Measurements from ENCODE around the gene CETP. TPM values are rescaled to one million over a fixed set of nuclear protein-coding genes. Genes with fewer than 3 reads are reported as not detected.
"Not testable (repeated sequence)": the region's sequence is repeated elsewhere in the genome, so short reads cannot be mapped to it uniquely, and the experiment has no call there.

Gene CETP
- total RNA-seq, 2 donors from 2014 or later = 0.36 TPM; not detected in 1

GRCh38 chr16:57001026-57001679, 39.4 kb downstream of the CETP start:
- DNase-seq (no peak), ATAC-seq (replicated peaks in 1 of 2) (no peak)
- H3K27ac Mint-ChIP-seq = peak overlapping the region; percentile 98
- peaks cover 0 to 2% of the 10 kb centered on the region in 2 donors for H3K9me3 Mint-ChIP-seq
- peaks cover 10 to 28% of the 10 kb centered on the region in 2 donors for H3K36me3 Mint-ChIP-seq (ENCODE audit: insufficient read depth in 2 of 2)
- H3K4me3 Mint-ChIP-seq = peak overlapping the region; percentile 81 to 82
- no peaks in the 10 kb centered on the region for H3K27me3 Mint-ChIP-seq (ENCODE audit: low read depth)
- H3K4me1 Mint-ChIP-seq (ENCODE audit: low read depth) = peaks cover 98% of the 10 kb centered on the region

- ATAC-seq (replicated peaks in 1 of 2) (no peak), DNase-seq (no peak)
- peaks cover 10 to 34% of the 10 kb centered on the region in 2 donors for H3K36me3 Mint-ChIP-seq (ENCODE audit: insufficient read depth in 2 of 2)
- H3K27ac Mint-ChIP-seq = peak overlapping the region; percentile 82
- peak overlapping the region in 1 of 2 donors; percentile 66 for H3K4me3 Mint-ChIP-seq
- no peaks in the 10 kb centered on the region for H3K27me3 Mint-ChIP-seq (ENCODE audit: low read depth)
- peaks cover 0 to 2% of the 10 kb centered on the region in 2 donors for H3K9me3 Mint-ChIP-seq
- H3K4me1 Mint-ChIP-seq (ENCODE audit: low read depth) = peaks cover 94% of the 10 kb centered on the region
Measured at GRCh38 chr16:57003439-57004386, 42.0 kb downstream of the CETP start.

GRCh38 chr16:57004387-57005250, 42.9 kb downstream of the CETP start:
- Mint-ChIP-seq H3K9me3 (peaks cover 0 to 2% of the 10 kb centered on the region in 2 donors), H3K4me1 (ENCODE audit: low read depth) (peaks cover 94% of the 10 kb centered on the region), H3K36me3 (ENCODE audit: insufficient read depth in 2 of 2) (peaks cover 10 to 37% of the 10 kb centered on the region in 2 donors), H3K27ac (peak overlapping the region; percentile 82), H3K4me3 (peak overlapping the region; percentile 11 to 66), H3K27me3 (ENCODE audit: low read depth) (no peaks in the 10 kb centered on the region)
- DNase-seq (no peak), ATAC-seq (replicated peaks in 1 of 2) (no peak)

GRCh38 chr16:57005597-57005996, 43.8 kb downstream of the CETP start:
- H3K27ac Mint-ChIP-seq = peak overlapping the region; percentile 41
- H3K27me3 Mint-ChIP-seq (ENCODE audit: low read depth); DNase-seq; H3K4me3 Mint-ChIP-seq; H3K9me3 Mint-ChIP-seq; ATAC-seq (replicated peaks in 1 of 2): not testable (repeated sequence)
- H3K36me3 Mint-ChIP-seq (ENCODE audit: insufficient read depth in 2 of 2) = peaks cover 14 to 39% of the 10 kb centered on the region in 2 donors
- H3K4me1 Mint-ChIP-seq (ENCODE audit: low read depth) = peaks cover 93% of the 10 kb centered on the region

- Mint-ChIP-seq H3K27ac (peak overlapping the region; percentile 89), H3K4me3 (peak overlapping the region; percentile 35 to 65), H3K4me1 (ENCODE audit: low read depth) (peaks cover 93% of the 10 kb centered on the region), H3K27me3 (ENCODE audit: low read depth) (no peaks in the 10 kb centered on the region), H3K9me3 (no peaks in the 10 kb centered on the region), H3K36me3 (ENCODE audit: insufficient read depth in 2 of 2) (peaks cover 13 to 33% of the 10 kb centered on the region in 2 donors)
- ATAC-seq (replicated peaks in 1 of 2) (no peak), DNase-seq (no peak)
Measured at GRCh38 chr16:57007050-57007449, 45.3 kb downstream of the CETP start.

- no peak for ATAC-seq (replicated peaks in 1 of 2)
Measured at GRCh38 chr16:57007530-57007929, 45.8 kb downstream of the CETP start.

GRCh38 chr16:57008440-57008839, 46.7 kb downstream of the CETP start:
- Mint-ChIP-seq H3K4me3 (peak overlapping the region; percentile 20 to 57), H3K9me3 (no peaks in the 10 kb centered on the region), H3K27me3 (ENCODE audit: low read depth) (no peaks in the 10 kb centered on the region), H3K27ac (peak overlapping the region; percentile 96), H3K4me1 (ENCODE audit: low read depth) (peaks cover 95% of the 10 kb centered on the region), H3K36me3 (ENCODE audit: insufficient read depth in 2 of 2) (peaks cover 10 to 29% of the 10 kb centered on the region in 2 donors)
- DNase-seq (no peak), ATAC-seq (replicated peaks in 1 of 2) (no peak)

More at GRCh38 chr16:57007530-57007929, 45.8 kb downstream of the CETP start:
- Mint-ChIP-seq H3K9me3 (no peaks in the 10 kb centered on the region), H3K4me3 (peak overlapping the region in 1 of 2 donors; percentile 18), H3K27me3 (ENCODE audit: low read depth) (no peaks in the 10 kb centered on the region), H3K27ac (peak overlapping the region; percentile 77), H3K36me3 (ENCODE audit: insufficient read depth in 2 of 2) (peaks cover 10 to 29% of the 10 kb centered on the region in 2 donors), H3K4me1 (ENCODE audit: low read depth) (peaks cover 93% of the 10 kb centered on the region)
- DNase-seq = no peak

- Mint-ChIP-seq H3K36me3 (ENCODE audit: insufficient read depth in 2 of 2) (peaks cover 4 to 23% of the 10 kb centered on the region in 2 donors), H3K9me3 (no peaks in the 10 kb centered on the region), H3K4me3 (peak overlapping the region; percentile 57 to 63), H3K27ac (peak overlapping the region; percentile 91), H3K27me3 (ENCODE audit: low read depth) (no peaks in the 10 kb centered on the region), H3K4me1 (ENCODE audit: low read depth) (peaks cover 95% of the 10 kb centered on the region)
- DNase-seq (no peak), ATAC-seq (replicated peaks in 1 of 2) (no peak)
Measured at GRCh38 chr16:57009643-57010170, 48.0 kb downstream of the CETP start.

- peaks cover 11 to 20% of the 10 kb centered on the region in 2 donors for H3K36me3 Mint-ChIP-seq (ENCODE audit: insufficient read depth in 2 of 2)
- peak overlapping the region; percentile 64 to 81 for H3K4me3 Mint-ChIP-seq
- no peaks in the 10 kb centered on the region for H3K9me3 Mint-ChIP-seq
- H3K27ac Mint-ChIP-seq = peak overlapping the region; percentile 96
- peaks cover 94% of the 10 kb centered on the region for H3K4me1 Mint-ChIP-seq (ENCODE audit: low read depth)
- no peak for DNase-seq
- no peak for ATAC-seq (replicated peaks in 1 of 2)
- H3K27me3 Mint-ChIP-seq (ENCODE audit: low read depth) = no peaks in the 10 kb centered on the region
Measured at GRCh38 chr16:57012353-57012752, 50.6 kb downstream of the CETP start.

- DNase-seq = no peak
- H3K4me1 Mint-ChIP-seq (ENCODE audit: low read depth) = peaks cover 94% of the 10 kb centered on the region
- no peaks in the 10 kb centered on the region for H3K9me3 Mint-ChIP-seq
- H3K4me3 Mint-ChIP-seq = peak overlapping the region; percentile 76 to 77
- H3K27ac Mint-ChIP-seq = peak overlapping the region; percentile 95
- H3K36me3 Mint-ChIP-seq (ENCODE audit: insufficient read depth in 2 of 2) = peaks cover 15 to 28% of the 10 kb centered on the region in 2 donors
- ATAC-seq (replicated peaks in 1 of 2) = peak in 1 of 2 donors; percentile 13
- H3K27me3 Mint-ChIP-seq (ENCODE audit: low read depth) = no peaks in the 10 kb centered on the region
Measured at GRCh38 chr16:57013229-57013628, 51.5 kb downstream of the CETP start.

GRCh38 chr16:57013902-57014301, 52.2 kb downstream of the CETP start:
- H3K27me3 Mint-ChIP-seq (ENCODE audit: low read depth) = no peaks in the 10 kb centered on the region
- H3K4me1 Mint-ChIP-seq (ENCODE audit: low read depth) = peaks cover 92% of the 10 kb centered on the region
- H3K27ac Mint-ChIP-seq = peak overlapping the region; percentile 95
- H3K4me3 Mint-ChIP-seq = peak overlapping the region; percentile 76 to 77
- no peak for DNase-seq
- ATAC-seq (replicated peaks in 1 of 2) = no peak
- no peaks in the 10 kb centered on the region for H3K9me3 Mint-ChIP-seq
- peaks cover 17 to 29% of the 10 kb centered on the region in 2 donors for H3K36me3 Mint-ChIP-seq (ENCODE audit: insufficient read depth in 2 of 2)

- Mint-ChIP-seq H3K36me3 (ENCODE audit: insufficient read depth in 2 of 2) (peaks cover 18 to 45% of the 10 kb centered on the region in 2 donors), H3K4me3 (peak overlapping the region; percentile 15 to 71), H3K27me3 (ENCODE audit: low read depth) (no peaks in the 10 kb centered on the region), H3K9me3 (no peaks in the 10 kb centered on the region), H3K4me1 (ENCODE audit: low read depth) (peaks cover 85% of the 10 kb centered on the region), H3K27ac (peak overlapping the region; percentile 72)
- ATAC-seq (replicated peaks in 1 of 2) (no peak), DNase-seq (no peak)
Measured at GRCh38 chr16:57016301-57016700, 54.6 kb downstream of the CETP start.
